ENCODE measurements around the gene MLXIP. TPM values are rescaled to one million over a fixed set of nuclear protein-coding genes. Genes with fewer than 3 reads are reported as not detected.
"Not testable (repeated sequence)": the region's sequence is repeated elsewhere in the genome, so short reads cannot be mapped to it uniquely, and the experiment has no call there.

Gene MLXIP
- total and polyA plus RNA-seq, 9 of the 15 experiments (the other 6 are each of a cell fraction or from before 2014, with no cell fraction given): 2.2 to 66.3 (median 18.1) TPM

DNA sequence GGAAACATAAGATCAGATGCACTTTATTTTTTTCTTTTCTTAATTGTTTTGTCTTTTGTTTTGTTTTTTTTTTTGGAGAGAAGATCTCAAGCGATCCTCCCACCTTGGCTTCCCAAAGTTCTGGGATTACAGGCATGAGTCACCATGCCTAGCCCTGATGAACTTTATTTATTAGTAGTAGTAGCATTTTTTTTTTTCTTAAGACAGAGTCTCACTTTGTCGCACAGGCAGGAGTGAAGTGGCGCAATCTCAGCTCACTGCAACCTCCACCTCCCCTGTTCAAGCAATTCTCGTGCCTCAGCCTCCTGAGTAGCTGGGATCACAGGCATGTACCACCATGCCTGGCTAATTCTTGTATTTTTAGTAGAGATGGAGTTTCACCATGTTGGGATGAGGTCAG is 97.9 kb downstream of the MLXIP start:
- H3K9me3 ChIP-seq (replicated peaks; ENCODE audit: control insufficient read depth, insufficient read depth, low read depth, low read length); H3K36me3 ChIP-seq (ENCODE audit: control insufficient read depth, insufficient read depth, low read length); H4K20me1 ChIP-seq (replicated peaks; ENCODE audit: control insufficient read depth, insufficient read depth, low read length); in situ Hi-C loops (cut with MboI); H3K9ac ChIP-seq (ENCODE audit: insufficient read depth in 1 of 2, low read depth in 2 of 2, low read length in 2 of 2); BruUV-seq (replicated peaks); intact Hi-C loops (cut with micrococcal nuclease); H3K4me2 ChIP-seq (ENCODE audit: insufficient read depth, low read length); H3K79me2 ChIP-seq (ENCODE audit: control insufficient read depth, insufficient read depth, low read length); ATAC-seq; FAIRE-seq; H3K27ac ChIP-seq (ENCODE audit: extremely low read depth, low read depth, low read length); DNase-seq (ENCODE audit: extremely low read depth in 1 of 4, low spot score in 3 of 4); H3K4me1 ChIP-seq (replicated peaks in 1 of 2; ENCODE audit: control insufficient read depth in 2 of 2, insufficient read depth in 2 of 2, low read length in 2 of 2); H3K4me3 ChIP-seq; H2AFZ ChIP-seq (ENCODE audit: low read depth, low read length); CTCF ChIA-PET (ENCODE audit: low intra/inter-chr PET ratio); H3K9me1 ChIP-seq (ENCODE audit: control insufficient read depth, insufficient read depth, low read length): not testable (repeated sequence)
- 33% methylated on average over 3 of the region's 4 CpGs for WGBS (ENCODE audit: insufficient coverage, low coverage, missing lambda C conversion rate)
- peaks cover 13 to 16% of the 10 kb centered on the region in 2 experiments; a peak in 4 of 5 replicates for H3K27me3 ChIP-seq (ENCODE audit: control insufficient read depth in 2 of 2, insufficient read depth in 2 of 2, low read length in 2 of 2)
- POLR2A ChIA-PET: interaction anchor here (1.2 kb wide), 1 partner anchor 16 kb away, joined by 3 read pairs; no protein-coding TSS in a partner anchor
- peak; percentile 36; the same call in 1 of the 2 replicates for TF ChIP-seq CEBPB (tag; IDR thresholded peaks at IDR 0.05)

DNA sequence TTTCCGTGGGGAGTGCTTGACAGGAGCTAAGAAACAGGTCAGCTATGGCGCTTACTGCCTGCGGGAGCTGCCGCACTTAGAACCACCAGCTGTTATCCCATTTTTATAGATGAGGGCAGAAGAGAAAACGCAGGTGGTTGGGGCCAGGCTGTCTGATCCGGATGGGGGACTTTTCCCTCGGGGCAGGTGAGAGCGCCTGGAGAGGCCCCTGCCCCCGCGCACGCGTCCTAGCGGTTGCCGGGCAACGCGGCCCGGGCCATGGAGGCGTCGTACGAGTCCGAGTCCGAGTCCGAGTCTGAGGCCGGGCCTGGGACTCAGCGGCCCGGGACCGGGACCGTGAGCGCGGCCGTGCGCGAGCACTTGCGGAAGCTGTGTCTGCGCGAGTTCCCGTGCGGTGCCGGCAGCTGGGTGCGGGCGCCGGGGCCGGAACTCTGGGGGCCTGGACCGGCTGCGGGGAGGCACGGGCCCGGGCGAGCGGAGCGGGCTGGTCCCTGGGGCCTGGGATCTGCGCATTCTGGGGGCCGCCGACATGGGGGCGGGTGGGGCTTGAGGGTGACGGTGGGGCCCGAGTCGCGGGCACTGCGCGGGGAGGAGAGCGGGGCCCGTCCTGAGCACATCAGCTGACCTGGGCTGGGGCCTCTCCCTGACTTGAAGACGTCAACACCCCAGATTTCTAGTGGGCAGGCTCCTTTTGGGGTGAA is 104.5 kb downstream of the MLXIP start, which contains the start of gene LRRC43:
Gene LRRC43, plus strand, starts transcription at position 237 of the 701 bp plus-strand sequence. Its CDS starts 22 bp downstream, at position 259.
- TF ChIP-seq, protein P1, sequence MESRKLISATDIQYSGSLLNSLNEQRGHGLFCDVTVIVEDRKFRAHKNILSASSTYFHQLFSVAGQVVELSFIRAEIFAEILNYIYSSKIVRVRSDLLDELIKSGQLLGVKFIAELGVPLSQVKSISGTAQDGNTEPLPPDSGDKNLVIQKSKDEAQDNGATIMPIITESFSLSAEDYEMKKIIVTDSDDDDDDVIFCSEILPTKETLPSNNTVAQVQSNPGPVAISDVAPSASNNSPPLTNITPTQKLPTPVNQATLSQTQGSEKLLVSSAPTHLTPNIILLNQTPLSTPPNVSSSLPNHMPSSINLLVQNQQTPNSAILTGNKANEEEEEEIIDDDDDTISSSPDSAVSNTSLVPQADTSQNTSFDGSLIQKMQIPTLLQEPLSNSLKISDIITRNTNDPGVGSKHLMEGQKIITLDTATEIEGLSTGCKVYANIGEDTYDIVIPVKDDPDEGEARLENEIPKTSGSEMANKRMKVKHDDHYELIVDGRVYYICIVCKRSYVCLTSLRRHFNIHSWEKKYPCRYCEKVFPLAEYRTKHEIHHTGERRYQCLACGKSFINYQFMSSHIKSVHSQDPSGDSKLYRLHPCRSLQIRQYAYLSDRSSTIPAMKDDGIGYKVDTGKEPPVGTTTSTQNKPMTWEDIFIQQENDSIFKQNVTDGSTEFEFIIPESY (CRISPR knock-in tag; IDR thresholded peaks at IDR 0.05): peak; percentile 75
- TF ChIP-seq DNMT1 (IDR thresholded peaks at IDR 0.05): no peak

More for the DNA sequence above, 104.5 kb downstream of the MLXIP start, which contains the start of gene LRRC43:
- WGBS (ENCODE audit: insufficient coverage, low coverage, missing lambda C conversion rate): 81% methylated on average over 23 of the region's 63 CpGs
- CTCF ChIA-PET (ENCODE audit: low intra/inter-chr PET ratio): no interaction called here
- Histone ChIP-seq H3K9me3 (replicated peaks; ENCODE audit: control insufficient read depth, insufficient read depth, low read depth, low read length) (no peaks in the 10 kb centered on the region), H3K4me1 (replicated peaks in 1 of 2; ENCODE audit: control insufficient read depth in 2 of 2, insufficient read depth in 2 of 2, low read length in 2 of 2) (peaks cover 0 to 3% of the 10 kb centered on the region in 2 experiments; a peak in 1 of 5 replicates), H3K4me3 (no peak within 1 kb of the TSS), H3K9me1 (ENCODE audit: control insufficient read depth, insufficient read depth, low read length) (no peaks in the 10 kb centered on the region), H3K27me3 (ENCODE audit: control insufficient read depth in 2 of 2, insufficient read depth in 2 of 2, low read length in 2 of 2) (no peaks in the 10 kb centered on the region), H2AFZ (ENCODE audit: low read depth, low read length) (no peak within 1 kb of the TSS), H4K20me1 (replicated peaks; ENCODE audit: control insufficient read depth, insufficient read depth, low read length) (no peaks in the 10 kb centered on the region), H3K79me2 (ENCODE audit: control insufficient read depth, insufficient read depth, low read length) (no peaks in the 10 kb centered on the region), H3K36me3 (ENCODE audit: control insufficient read depth, insufficient read depth, low read length) (no peaks in the 10 kb centered on the region), H3K27ac (ENCODE audit: extremely low read depth, low read depth, low read length) (no peak within 1 kb of the TSS), H3K9ac (ENCODE audit: insufficient read depth in 1 of 2, low read depth in 2 of 2, low read length in 2 of 2) (no peak within 1 kb of the TSS), H3K4me2 (ENCODE audit: insufficient read depth, low read length) (no peak within 1 kb of the TSS)
- in situ Hi-C loops (cut with MboI) (no loop called here), intact Hi-C loops (cut with micrococcal nuclease) (no loop called here)
- POLR2A ChIA-PET: interaction anchor here (0.5 to 1.3 kb wide), 3 partner anchors 16 to 158 kb away, joined by 3 read pairs; no protein-coding TSS in a partner anchor
- BruUV-seq (replicated peaks): no TSS peak
- ATAC-seq (no peak), FAIRE-seq (no peak), DNase-seq (ENCODE audit: extremely low read depth in 1 of 4, low spot score in 3 of 4) (no peak)

Data from K562 (cell line).